ENCODE results near the gene WDR90. TPM values are rescaled to one million over a fixed set of nuclear protein-coding genes. Genes with fewer than 3 reads are reported as not detected.

The WDR90 gene
- total RNA-seq, 1 donor from 2014 or later: 9.3 TPM

DNA sequence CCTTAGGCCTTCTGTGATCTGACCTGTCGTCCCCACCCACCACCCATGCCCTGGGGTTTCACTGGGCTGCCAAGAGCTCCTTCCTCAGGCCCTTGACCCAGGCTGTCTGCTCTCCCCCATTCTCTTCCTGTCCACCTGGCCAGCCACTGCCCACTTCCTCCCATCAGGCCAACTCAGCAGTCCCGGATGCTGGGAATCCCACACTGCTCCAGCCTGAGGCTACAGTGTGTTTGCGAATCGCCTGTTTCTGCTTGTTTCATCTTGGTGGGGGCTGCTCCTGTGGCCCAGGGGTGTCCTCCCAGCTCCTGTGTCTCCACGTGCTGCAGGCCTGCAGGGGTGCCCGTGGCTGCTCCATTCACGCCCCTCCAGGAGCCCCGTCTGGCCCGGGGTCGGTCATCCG lies 64.9 kb downstream of the WDR90 start:
- Histone ChIP-seq H2AFZ (replicated peaks) (no peak overlapping the region), H3K27ac (no peak overlapping the region)
- TF ChIP-seq EZH2 (IDR thresholded peaks at IDR 0.05) (no peak), EZH2phosphoT487 (IDR thresholded peaks at IDR 0.05) (no peak)
- TF ChIP-seq, protein P1, sequence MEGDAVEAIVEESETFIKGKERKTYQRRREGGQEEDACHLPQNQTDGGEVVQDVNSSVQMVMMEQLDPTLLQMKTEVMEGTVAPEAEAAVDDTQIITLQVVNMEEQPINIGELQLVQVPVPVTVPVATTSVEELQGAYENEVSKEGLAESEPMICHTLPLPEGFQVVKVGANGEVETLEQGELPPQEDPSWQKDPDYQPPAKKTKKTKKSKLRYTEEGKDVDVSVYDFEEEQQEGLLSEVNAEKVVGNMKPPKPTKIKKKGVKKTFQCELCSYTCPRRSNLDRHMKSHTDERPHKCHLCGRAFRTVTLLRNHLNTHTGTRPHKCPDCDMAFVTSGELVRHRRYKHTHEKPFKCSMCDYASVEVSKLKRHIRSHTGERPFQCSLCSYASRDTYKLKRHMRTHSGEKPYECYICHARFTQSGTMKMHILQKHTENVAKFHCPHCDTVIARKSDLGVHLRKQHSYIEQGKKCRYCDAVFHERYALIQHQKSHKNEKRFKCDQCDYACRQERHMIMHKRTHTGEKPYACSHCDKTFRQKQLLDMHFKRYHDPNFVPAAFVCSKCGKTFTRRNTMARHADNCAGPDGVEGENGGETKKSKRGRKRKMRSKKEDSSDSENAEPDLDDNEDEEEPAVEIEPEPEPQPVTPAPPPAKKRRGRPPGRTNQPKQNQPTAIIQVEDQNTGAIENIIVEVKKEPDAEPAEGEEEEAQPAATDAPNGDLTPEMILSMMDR (IDR thresholded peaks at IDR 0.05): no peak

GRCh38 chr16:714558-715476 lies 65.7 kb downstream of the WDR90 start, which contains the start of gene METRN:
Gene METRN (plus strand): TSS chr16:715118. CDS start chr16:715290, 172 bp downstream.
- Histone ChIP-seq H4K20me1 (ENCODE audit: low read depth) (peaks cover 44% of the 10 kb centered on the region), H3K79me2 (ENCODE audit: low read depth) (no peaks in the 10 kb centered on the region), H3K27me3 (peaks cover 48% of the 10 kb centered on the region), H3K9me3 (ENCODE audit: low read depth) (no peaks in the 10 kb centered on the region), H2AFZ (replicated peaks) (no peak within 1 kb of the TSS), H3K4me1 (peaks cover 37% of the 10 kb centered on the region), H3K9ac (no peak within 1 kb of the TSS), H3K27ac (peak within 1 kb of the TSS; percentile 23), H3F3A (ENCODE audit: low read depth) (peaks cover 31% of the 10 kb centered on the region), H3K4me3 (peak within 1 kb of the TSS; percentile 95), H3K4me2 (peak within 1 kb of the TSS; percentile 92), H3K36me3 (no peaks in the 10 kb centered on the region)
- TF ChIP-seq EZH2phosphoT487 (IDR thresholded peaks at IDR 0.05): no peak
- TF ChIP-seq EZH2 (IDR thresholded peaks at IDR 0.05): no peak
- TF ChIP-seq, protein P1 (IDR thresholded peaks at IDR 0.05): no peak
- peaks cover 50% of the 10 kb centered on the region for H3K4me1 Mint-ChIP-seq
- H3K27me3 Mint-ChIP-seq (ENCODE audit: insufficient read depth, low read depth): peaks cover 5% of the 10 kb centered on the region
- peak; percentile 97 for DNase-seq (ENCODE audit: low spot score)
- H3K36me3 Mint-ChIP-seq: peaks cover 2% of the 10 kb centered on the region
- peak within 1 kb of the TSS; percentile 88 for H3K4me3 Mint-ChIP-seq
- peak within 1 kb of the TSS; percentile 72 for H3K27ac Mint-ChIP-seq
- no peaks in the 10 kb centered on the region for H3K9me3 Mint-ChIP-seq

More for the DNA sequence above, 64.9 kb downstream of the WDR90 start:
- Histone ChIP-seq H3K9me3 (ENCODE audit: low read depth) (no peaks in the 10 kb centered on the region), H3K79me2 (ENCODE audit: low read depth) (no peaks in the 10 kb centered on the region), H3F3A (ENCODE audit: low read depth) (peaks cover 34% of the 10 kb centered on the region), H3K9ac (no peak overlapping the region), H3K4me1 (peaks cover 37% of the 10 kb centered on the region), H3K27me3 (peaks cover 56% of the 10 kb centered on the region), H4K20me1 (ENCODE audit: low read depth) (peaks cover 41% of the 10 kb centered on the region), H3K36me3 (no peaks in the 10 kb centered on the region), H3K4me2 (peak overlapping the region; percentile 73), H3K4me3 (no peak overlapping the region)
- Mint-ChIP-seq H3K4me1 (peaks cover 52% of the 10 kb centered on the region), H3K27ac (no peak overlapping the region), H3K27me3 (ENCODE audit: insufficient read depth, low read depth) (peaks cover 10% of the 10 kb centered on the region), H3K36me3 (peaks cover 2% of the 10 kb centered on the region), H3K9me3 (no peaks in the 10 kb centered on the region), H3K4me3 (peak overlapping the region; percentile 77)
- no peak for DNase-seq (ENCODE audit: low spot score)

- H3K4me1 ChIP-seq: peaks cover 37% of the 10 kb centered on the region
- H3K27ac Mint-ChIP-seq: peak overlapping the region; percentile 72
These were observed 66.5 kb downstream of the WDR90 start for GRCh38 chr16:715477-716199.

More at GRCh38 chr16:715477-716199, 66.5 kb downstream of the WDR90 start:
- Histone ChIP-seq H4K20me1 (ENCODE audit: low read depth) (peaks cover 45% of the 10 kb centered on the region), H3K4me2 (peak overlapping the region; percentile 92), H3K9ac (no peak overlapping the region), H3K36me3 (no peaks in the 10 kb centered on the region), H2AFZ (replicated peaks) (no peak overlapping the region), H3K9me3 (ENCODE audit: low read depth) (no peaks in the 10 kb centered on the region), H3K79me2 (ENCODE audit: low read depth) (no peaks in the 10 kb centered on the region), H3K27me3 (peaks cover 40% of the 10 kb centered on the region), H3K4me3 (peak overlapping the region; percentile 95), H3F3A (ENCODE audit: low read depth) (peaks cover 38% of the 10 kb centered on the region), H3K27ac (peak overlapping the region; percentile 23)
- Mint-ChIP-seq H3K4me3 (peak overlapping the region; percentile 88), H3K36me3 (peaks cover 2% of the 10 kb centered on the region), H3K9me3 (no peaks in the 10 kb centered on the region), H3K27me3 (ENCODE audit: insufficient read depth, low read depth) (peaks cover 11% of the 10 kb centered on the region), H3K4me1 (peaks cover 46% of the 10 kb centered on the region)
- peak; percentile 83 for DNase-seq (ENCODE audit: low spot score)
- TF ChIP-seq EZH2 (IDR thresholded peaks at IDR 0.05) (peak; percentile 40), EZH2phosphoT487 (IDR thresholded peaks at IDR 0.05) (no peak)
- TF ChIP-seq, protein P1 (IDR thresholded peaks at IDR 0.05): peak; percentile 42
